ENCODE results near the gene CCL16. TPM values are rescaled to one million over a fixed set of nuclear protein-coding genes. Genes with fewer than 3 reads are reported as not detected.
A peak's percentile ranks its signal among the peaks of the same experiment; 100 is the strongest.
"Not testable (repeated sequence)": the region's sequence is repeated elsewhere in the genome, so short reads cannot be mapped to it uniquely, and the experiment has no call there.

Gene CCL16
- total RNA-seq, 2 experiments from 2014 or later: not detected

DNA sequence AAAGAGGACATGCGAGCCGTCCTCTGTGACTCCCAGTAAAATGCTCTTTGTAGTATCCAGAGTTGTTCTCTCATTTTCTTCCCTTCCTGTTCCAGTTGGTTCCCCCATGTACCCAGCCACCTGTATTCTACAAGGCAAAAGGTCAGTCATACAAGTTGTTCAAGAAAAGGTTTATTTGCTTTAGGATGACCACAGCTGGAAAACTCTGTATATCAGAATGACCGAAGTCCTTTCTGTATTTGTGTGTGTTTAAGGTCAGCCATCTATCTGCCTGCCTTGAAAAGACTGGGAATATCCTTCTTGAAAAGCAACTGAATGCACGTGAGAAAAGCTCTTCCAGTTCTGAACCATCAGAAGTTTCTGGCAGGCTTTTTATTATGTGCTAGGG, 8.4 kb downstream of the CCL16 start:
- DNase-seq: no peak
- Mint-ChIP-seq H3K4me3 (no peak overlapping the region), H3K36me3 (no peaks in the 10 kb centered on the region), H3K27me3 (peaks cover 5% of the 10 kb centered on the region), H3K9me3 (no peaks in the 10 kb centered on the region), H3K4me1 (peaks cover 2% of the 10 kb centered on the region), H3K27ac (no peak overlapping the region)

DNA sequence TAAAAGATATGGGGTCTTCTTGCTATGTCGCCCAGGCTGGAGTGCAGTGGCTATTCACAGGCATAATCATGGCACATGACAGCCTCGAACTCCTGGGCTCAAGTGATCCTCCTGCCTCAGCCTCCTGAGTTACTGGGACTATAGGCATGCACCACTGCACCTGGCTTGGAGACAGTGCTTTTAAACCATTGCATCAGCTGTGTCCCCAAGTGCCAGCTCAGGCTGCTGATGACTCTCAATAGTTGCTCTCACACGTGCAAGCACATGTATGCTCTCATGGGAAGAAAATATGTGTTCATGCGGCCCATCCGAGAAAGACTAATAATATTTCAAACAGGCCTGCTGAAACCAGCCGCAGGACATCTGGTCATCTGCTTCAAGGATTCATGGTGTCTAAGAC, 8.8 kb downstream of the CCL16 start:
- no peak for DNase-seq
- Mint-ChIP-seq H3K27me3 (peaks cover 5% of the 10 kb centered on the region), H3K4me1 (peaks cover 2% of the 10 kb centered on the region), H3K27ac (no peak overlapping the region), H3K9me3 (no peaks in the 10 kb centered on the region), H3K36me3 (no peaks in the 10 kb centered on the region), H3K4me3 (no peak overlapping the region)

DNA sequence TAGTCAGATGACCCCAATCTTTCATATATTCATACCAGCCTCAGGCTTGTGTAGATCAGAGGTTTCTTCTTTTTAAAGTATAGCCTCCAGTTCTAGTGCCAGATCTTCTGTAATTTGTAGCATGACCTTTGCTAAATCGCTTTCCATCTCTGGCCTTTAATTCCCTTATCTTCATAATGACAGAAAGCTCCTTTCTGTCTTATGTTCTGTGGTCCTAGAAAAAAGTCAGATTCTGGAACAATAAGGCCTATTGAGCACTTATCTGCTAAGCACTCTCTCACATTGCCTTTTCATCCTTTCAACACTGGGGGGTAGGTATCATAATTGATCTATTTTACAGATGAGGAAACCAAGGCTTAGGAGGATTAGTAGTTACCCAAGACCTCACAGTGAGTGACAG, 9.2 kb downstream of the CCL16 start:
- no peak for DNase-seq
- peaks cover 2% of the 10 kb centered on the region for H3K4me1 Mint-ChIP-seq
- H3K9me3 Mint-ChIP-seq: no peaks in the 10 kb centered on the region
- H3K27ac Mint-ChIP-seq: no peak overlapping the region
- no peaks in the 10 kb centered on the region for H3K36me3 Mint-ChIP-seq
- peaks cover 5% of the 10 kb centered on the region for H3K27me3 Mint-ChIP-seq
- no peak overlapping the region for H3K4me3 Mint-ChIP-seq

DNA sequence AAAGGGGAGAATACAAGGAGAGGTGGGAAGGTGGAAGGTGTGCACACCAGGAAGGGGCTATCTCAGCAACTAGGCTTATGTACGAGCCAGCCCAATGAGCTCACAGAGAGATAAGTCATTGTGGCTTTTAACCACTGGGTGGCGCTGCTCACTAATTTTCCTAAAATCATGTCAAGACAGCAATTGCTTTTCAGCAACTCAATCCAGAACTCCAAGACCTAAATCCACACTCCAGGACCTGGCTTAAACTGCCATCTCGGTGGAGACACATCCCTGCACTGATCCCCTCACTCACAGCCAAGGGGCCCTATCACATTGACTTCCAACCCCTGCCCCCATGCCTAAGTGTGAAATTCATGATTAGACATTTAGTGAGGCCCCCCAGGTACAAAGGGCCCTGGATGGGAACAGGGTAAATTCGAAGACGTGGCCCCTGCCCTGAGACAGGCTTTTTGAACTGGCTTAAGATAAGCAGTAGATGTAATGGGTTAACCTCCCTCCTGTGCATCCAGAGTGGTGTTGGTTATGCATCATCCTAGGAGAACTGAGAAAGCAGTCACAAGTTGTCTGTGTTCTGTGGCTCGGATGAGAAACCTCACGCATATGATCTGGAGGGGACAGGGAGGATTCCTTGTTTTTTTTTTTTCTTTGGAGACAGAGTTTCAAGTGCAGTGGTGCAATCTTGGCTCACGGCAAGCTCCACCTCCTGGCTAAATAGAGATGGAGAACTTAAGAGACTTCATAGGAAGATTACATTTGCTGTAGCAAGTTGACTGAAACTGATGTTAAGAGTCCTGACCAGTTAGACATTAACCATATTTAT, 11.5 kb downstream of the CCL16 start:
- H3K27ac Mint-ChIP-seq: no peak overlapping the region
- no peaks in the 10 kb centered on the region for H3K36me3 Mint-ChIP-seq
- H3K4me1 Mint-ChIP-seq: peaks cover 2% of the 10 kb centered on the region
- DNase-seq: peak; percentile 61
- H3K4me3 Mint-ChIP-seq: no peak overlapping the region
- H3K27me3 Mint-ChIP-seq: no peaks in the 10 kb centered on the region
- no peaks in the 10 kb centered on the region for H3K9me3 Mint-ChIP-seq

DNA sequence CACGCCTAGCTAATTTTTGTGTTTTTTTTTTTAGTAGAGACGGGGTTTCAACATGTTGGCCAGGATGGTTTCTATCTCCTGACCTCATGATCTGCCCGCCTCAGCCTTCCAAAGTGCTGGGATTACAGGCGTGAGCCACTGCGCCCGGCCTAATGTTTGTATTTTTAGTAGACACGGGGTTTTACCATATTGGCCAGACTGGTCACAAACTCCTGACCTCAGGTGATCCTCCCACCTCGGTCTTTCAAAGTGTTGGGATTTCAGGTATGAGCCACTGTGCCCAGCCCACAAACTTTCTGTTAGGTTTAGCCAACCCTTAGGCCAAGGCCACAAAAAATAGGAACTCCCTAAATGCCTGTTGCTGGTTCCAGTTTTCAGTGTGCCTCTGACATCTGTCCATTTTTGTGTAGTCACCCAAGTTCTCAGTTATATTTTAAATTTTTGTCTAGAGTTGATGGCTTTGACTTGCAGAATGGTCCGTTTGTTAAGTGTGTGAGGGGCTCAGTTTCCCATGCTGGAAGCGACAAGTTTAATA, 12.7 kb downstream of the CCL16 start:
- H3K27me3 Mint-ChIP-seq: no peaks in the 10 kb centered on the region
- no peak overlapping the region for H3K27ac Mint-ChIP-seq
- H3K4me1 Mint-ChIP-seq: peaks cover 2% of the 10 kb centered on the region
- no peaks in the 10 kb centered on the region for H3K9me3 Mint-ChIP-seq
- H3K4me3 Mint-ChIP-seq: no peak overlapping the region
- DNase-seq: no peak
- H3K36me3 Mint-ChIP-seq: no peaks in the 10 kb centered on the region

DNA sequence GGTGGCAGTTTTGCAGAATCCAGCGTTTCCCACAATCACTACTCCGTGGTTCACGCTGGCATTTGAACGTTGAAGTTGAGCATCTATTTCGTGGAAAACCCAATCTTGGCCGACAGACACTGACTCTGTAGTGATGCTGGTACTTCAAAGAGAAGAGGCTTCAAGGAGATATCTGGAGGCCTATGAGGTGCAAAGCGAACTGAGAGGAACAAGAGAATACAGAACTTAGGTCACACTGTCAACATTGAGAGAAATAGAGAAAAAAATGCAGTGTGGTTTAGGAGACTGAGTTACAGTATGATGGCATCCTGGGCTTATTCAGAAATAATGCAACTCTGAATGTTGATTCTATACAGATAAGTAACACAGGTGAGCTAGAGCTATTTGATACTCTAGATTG, 16.0 kb downstream of the CCL16 start:
- no peak for DNase-seq
- Mint-ChIP-seq H3K27me3 (no peaks in the 10 kb centered on the region), H3K9me3 (no peaks in the 10 kb centered on the region), H3K4me3 (no peak overlapping the region), H3K4me1 (peaks cover 2% of the 10 kb centered on the region), H3K27ac (no peak overlapping the region), H3K36me3 (no peaks in the 10 kb centered on the region)

DNA sequence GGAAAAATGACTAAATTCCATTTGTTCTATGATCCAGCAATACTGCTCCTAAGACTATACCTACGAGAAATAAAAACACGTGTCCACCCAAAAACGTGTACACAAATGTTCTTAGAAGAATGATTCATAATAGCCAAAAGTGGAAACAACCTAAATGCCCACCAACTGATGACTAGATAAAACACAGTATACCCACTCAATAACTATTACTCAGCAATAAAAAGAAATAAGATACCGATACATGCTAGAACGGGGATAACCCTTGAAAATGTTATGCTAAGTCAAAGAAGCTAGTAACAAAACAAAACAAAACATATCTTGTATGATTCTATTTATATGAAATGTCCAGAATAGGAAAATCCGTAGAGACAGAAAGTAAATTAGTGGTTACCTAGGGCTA, 17.6 kb downstream of the CCL16 start:
- H3K36me3 Mint-ChIP-seq: no peaks in the 10 kb centered on the region
- DNase-seq: no peak
- no peak overlapping the region for H3K27ac Mint-ChIP-seq
- no peaks in the 10 kb centered on the region for H3K9me3 Mint-ChIP-seq
- H3K4me3 Mint-ChIP-seq: no peak overlapping the region
- peaks cover 3% of the 10 kb centered on the region for H3K27me3 Mint-ChIP-seq
- H3K4me1 Mint-ChIP-seq: no peaks in the 10 kb centered on the region

DNA sequence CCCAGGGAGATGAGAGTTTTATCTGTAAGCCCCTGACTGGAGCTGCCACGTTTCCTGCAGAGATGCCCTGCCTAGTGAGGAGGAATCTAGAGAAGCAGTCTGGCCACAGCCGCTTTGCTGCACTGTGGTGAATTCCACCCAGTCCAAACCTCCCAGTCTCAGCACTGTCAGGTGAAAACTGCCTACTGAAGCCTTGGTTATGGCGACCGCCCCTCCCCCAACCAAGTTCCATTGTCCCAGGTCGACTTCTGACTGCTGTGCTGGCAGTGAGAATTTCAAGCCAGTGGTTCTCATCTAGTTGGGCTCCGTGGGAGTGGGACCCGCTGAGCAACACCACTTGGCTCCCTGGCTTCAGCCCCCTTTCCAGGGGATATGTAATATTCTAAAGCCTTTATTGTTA, 27.6 kb downstream of the CCL16 start:
- no peak for DNase-seq
- Mint-ChIP-seq H3K27ac (no peak overlapping the region), H3K27me3 (peaks cover 10% of the 10 kb centered on the region), H3K9me3 (no peaks in the 10 kb centered on the region), H3K36me3 (no peaks in the 10 kb centered on the region), H3K4me1 (no peaks in the 10 kb centered on the region), H3K4me3 (no peak overlapping the region)

DNA sequence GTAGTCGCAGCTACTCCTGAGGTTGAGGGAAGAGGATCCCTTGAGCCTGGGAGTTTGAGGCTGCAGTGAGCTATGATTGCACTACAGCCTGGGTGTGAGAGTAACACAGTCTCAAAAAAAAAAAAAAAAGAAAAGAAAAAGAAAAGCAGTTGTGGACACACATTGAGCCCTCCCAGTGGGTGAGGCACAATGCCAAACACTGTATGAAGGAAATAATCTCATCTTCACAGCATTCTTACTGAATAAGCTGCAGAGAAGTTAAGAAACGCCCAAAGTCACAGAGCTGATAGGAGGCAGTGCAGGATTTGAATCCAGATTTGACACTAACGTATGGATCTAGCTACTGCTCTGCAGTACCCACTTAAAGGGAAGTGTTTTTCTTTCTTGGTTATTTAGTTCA, 31.9 kb downstream of the CCL16 start:
- no peaks in the 10 kb centered on the region for H3K4me1 Mint-ChIP-seq

DNA sequence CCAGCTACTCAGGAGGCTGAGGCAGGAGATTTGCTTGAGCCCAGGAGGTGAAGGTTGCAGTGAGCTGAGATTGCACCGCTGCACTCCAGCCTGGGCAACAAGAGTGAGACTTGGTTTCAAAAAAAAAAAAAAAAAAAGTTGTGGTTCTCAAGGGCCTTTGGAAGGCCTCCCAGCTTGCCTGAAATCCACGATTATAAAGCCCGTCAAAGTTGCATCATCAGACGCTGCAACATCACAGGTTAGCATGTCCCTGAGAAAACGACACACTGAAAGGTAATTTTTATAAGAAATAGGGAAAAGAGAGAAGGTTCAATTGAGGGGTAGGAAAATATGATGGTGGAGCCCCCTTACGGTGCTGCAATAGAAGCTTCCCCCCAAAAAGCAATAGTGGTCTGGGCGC, 33.2 kb downstream of the CCL16 start:
- no peaks in the 10 kb centered on the region for H3K4me1 Mint-ChIP-seq
- H3K9me3 Mint-ChIP-seq: no peaks in the 10 kb centered on the region
- H3K27me3 Mint-ChIP-seq: no peaks in the 10 kb centered on the region
- no peak overlapping the region for H3K4me3 Mint-ChIP-seq
- H3K36me3 Mint-ChIP-seq: no peaks in the 10 kb centered on the region
- no peak overlapping the region for H3K27ac Mint-ChIP-seq
- DNase-seq: no peak

More for the DNA sequence above, 31.9 kb downstream of the CCL16 start:
- Mint-ChIP-seq H3K9me3 (no peaks in the 10 kb centered on the region), H3K27ac (no peak overlapping the region), H3K27me3 (no peaks in the 10 kb centered on the region), H3K4me3 (no peak overlapping the region), H3K36me3 (no peaks in the 10 kb centered on the region)
- no peak for DNase-seq

DNA sequence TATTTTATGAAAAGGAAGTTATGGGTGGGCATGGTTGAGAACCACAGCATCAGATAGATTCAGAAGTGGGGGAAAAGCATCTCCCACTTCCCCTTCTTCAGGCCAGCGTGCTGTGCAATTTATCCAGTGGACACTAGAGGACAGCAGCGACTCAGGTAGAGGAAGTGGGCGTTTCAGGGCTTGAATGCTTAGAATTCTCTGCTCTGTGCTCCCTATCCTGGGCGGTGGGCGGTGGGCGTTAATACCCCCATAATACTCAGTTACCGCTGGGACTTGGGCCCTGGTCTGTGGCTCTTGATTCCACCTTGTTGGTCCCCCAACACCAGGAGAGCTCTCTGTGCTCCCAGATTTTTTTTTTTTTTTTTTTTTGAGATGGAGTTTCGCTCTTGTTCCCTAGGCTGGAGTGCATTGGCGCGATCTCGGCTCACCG, 34.1 kb downstream of the CCL16 start:
- Mint-ChIP-seq H3K4me3 (no peak overlapping the region), H3K36me3 (no peaks in the 10 kb centered on the region), H3K9me3 (no peaks in the 10 kb centered on the region), H3K27ac (no peak overlapping the region), H3K27me3 (no peaks in the 10 kb centered on the region), H3K4me1 (no peaks in the 10 kb centered on the region)
- peak; percentile 47 for DNase-seq

DNA sequence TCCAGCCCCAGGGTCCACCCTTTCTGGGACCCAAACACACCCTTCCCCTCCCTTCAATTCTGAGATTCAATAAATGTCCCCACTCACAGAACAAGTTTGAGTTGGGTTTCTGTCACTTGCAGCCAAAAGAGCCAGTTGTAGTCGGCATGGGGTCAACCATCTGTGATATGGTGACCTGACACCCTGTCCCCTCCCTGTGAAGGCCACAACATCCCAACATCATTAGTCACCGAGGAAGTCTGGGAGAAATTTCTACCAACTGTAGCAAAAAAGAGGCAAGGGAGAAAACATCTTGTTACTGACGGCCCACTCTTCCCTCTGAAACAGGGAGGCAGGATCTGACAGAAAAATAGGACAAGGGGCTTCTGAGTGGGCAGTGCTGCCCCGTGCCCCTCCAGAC, 37.1 kb downstream of the CCL16 start:
- no peaks in the 10 kb centered on the region for H3K36me3 Mint-ChIP-seq
- H3K4me1 Mint-ChIP-seq: no peaks in the 10 kb centered on the region
- H3K9me3 Mint-ChIP-seq: no peaks in the 10 kb centered on the region
- no peak overlapping the region for H3K27ac Mint-ChIP-seq
- no peak overlapping the region for H3K4me3 Mint-ChIP-seq
- DNase-seq: no peak
- no peaks in the 10 kb centered on the region for H3K27me3 Mint-ChIP-seq

DNA sequence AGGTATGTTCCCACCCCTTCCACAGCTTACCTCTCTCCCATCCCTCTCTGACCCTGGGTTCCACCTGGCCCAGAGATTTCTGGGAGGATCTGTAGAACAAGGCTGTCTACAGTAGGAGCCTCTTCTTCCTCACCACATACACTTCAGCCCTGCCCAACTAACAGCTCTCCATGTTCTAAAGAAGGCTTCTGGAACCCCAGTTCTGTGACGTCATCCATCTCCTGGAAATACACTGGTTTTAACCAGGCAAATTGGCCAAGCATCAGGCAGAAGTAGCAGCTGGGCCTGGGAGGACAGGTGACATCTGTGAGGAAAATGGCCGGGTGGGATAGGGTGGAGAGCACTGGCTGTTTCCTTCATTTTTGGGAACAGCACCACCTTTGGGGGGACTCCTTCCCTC, 37.8 kb downstream of the CCL16 start, which contains the start of gene LYZL6:
Gene LYZL6 (minus strand): TSS at position 177 of the 400 bp plus-strand sequence. CDS start 4,357 bp downstream, outside the sequence.
- no peak within 1 kb of the TSS for H3K27ac Mint-ChIP-seq
- H3K4me1 Mint-ChIP-seq: no peaks in the 10 kb centered on the region
- no peak for DNase-seq
- no peak within 1 kb of the TSS for H3K4me3 Mint-ChIP-seq
- H3K27me3 Mint-ChIP-seq: no peaks in the 10 kb centered on the region
- H3K9me3 Mint-ChIP-seq: no peaks in the 10 kb centered on the region
- H3K36me3 Mint-ChIP-seq: no peaks in the 10 kb centered on the region

DNA sequence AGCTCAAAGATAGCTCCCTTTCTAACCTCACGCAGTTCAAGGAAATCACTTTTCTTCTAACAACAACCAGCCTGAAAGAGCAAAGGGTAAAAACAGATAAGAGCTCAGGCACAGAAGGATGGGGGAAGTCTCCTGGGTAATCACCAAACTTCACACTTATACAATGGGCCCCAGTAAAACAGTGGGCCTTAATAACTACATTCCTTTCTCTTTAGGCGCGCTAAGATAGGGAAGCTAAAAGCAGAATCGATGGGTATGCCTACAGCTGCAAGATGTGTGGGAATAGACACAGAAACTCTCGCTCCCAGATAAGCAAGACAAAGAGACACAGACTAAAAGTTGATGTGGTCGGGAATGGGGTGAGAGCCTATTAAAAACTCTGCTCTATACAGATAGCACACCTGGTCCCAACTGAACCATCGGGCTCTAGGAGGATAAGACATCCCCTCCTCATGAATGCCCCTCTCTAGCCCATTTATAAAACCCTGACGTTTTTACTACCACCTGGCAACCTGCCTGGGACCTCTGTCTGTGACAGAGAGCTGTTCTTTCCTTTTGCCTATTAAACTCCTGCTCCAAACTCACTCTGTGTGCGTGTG, 38.6 kb downstream of the CCL16 start:
- H3K9me3 Mint-ChIP-seq: no peaks in the 10 kb centered on the region

DNA sequence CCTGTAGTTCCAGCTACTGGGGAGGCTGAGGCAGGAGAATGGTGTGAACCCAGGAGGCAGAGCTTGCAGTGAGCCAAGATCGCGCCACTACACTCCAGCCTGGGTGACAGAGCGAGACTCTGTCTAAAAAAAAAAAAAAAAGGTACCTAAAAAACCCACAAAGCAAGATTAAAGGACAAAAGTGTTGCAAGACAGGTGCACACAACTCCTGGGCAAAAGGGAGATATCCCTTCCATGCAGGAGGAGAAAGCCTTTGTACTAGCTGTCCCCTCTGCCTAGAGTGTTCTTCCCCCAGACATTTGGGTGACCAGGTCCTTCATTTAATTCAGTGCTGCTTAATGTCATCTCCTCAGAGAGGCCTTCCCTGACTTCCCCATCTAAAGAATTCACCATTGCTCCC, 42.8 kb downstream of the CCL16 start:
- not testable (repeated sequence) for H3K27ac Mint-ChIP-seq, H3K27me3 Mint-ChIP-seq, H3K4me3 Mint-ChIP-seq, H3K9me3 Mint-ChIP-seq, H3K4me1 Mint-ChIP-seq, H3K36me3 Mint-ChIP-seq, DNase-seq

More for the DNA sequence above, 38.6 kb downstream of the CCL16 start:
- H3K27ac Mint-ChIP-seq: no peak overlapping the region
- no peaks in the 10 kb centered on the region for H3K27me3 Mint-ChIP-seq
- H3K4me3 Mint-ChIP-seq: no peak overlapping the region
- no peak for DNase-seq
- no peaks in the 10 kb centered on the region for H3K36me3 Mint-ChIP-seq
- no peaks in the 10 kb centered on the region for H3K4me1 Mint-ChIP-seq

DNA sequence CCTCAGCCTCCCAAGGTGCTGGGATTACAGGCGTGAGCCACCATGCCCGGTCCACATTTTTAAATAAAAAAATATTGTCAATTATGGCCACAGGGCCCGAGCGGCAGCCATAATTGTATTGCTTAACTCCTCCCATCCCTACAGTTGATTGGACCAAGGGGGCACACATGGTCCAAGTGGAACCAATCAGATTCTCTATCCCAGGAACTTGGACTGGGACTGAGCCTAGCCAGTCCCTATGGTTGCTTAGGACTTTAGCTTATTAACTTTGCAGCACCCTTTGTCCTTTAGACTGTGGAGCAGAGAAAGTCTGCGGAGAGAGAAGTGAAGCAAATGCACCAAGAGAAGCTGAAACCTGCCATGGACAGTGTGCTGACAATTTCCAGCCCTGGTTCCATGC, 45.2 kb downstream of the CCL16 start:
- Mint-ChIP-seq H3K9me3 (no peaks in the 10 kb centered on the region), H3K4me3 (no peak overlapping the region), H3K4me1 (peaks cover 5% of the 10 kb centered on the region), H3K27ac (no peak overlapping the region), H3K27me3 (no peaks in the 10 kb centered on the region), H3K36me3 (no peaks in the 10 kb centered on the region)
- DNase-seq: no peak
